Measurements from ENCODE around the gene FLOT1. TPM values are rescaled to one million over a fixed set of nuclear protein-coding genes. Genes with fewer than 3 reads are reported as not detected.

FLOT1 gene
- total and polyA plus RNA-seq, 2 of the 13 experiments (the other 11 are each of a cell fraction or from before 2014, with no cell fraction given): 82.3 to 130 TPM

- no peak for TF ChIP-seq ZBTB2 (CRISPR knock-in tag; IDR thresholded peaks at IDR 0.05; ENCODE audit: low read depth)
- no peak for TF ChIP-seq NFIB (CRISPR knock-in tag; IDR thresholded peaks at IDR 0.05; ENCODE audit: borderline replicate concordance)
- 0 out of 2 replicates have a peak, but pooled peaks have one; percentile 24 for TF ChIP-seq JUNB (CRISPR knock-in tag; IDR thresholded peaks at IDR 0.05; ENCODE audit: borderline replicate concordance)
- no peak for TF ChIP-seq MZF1 (CRISPR knock-in tag; IDR thresholded peaks at IDR 0.05; ENCODE audit: borderline replicate concordance)
- no peak for TF ChIP-seq KLF13 (CRISPR knock-in tag; IDR thresholded peaks at IDR 0.05)
- TF ChIP-seq DDIT3 (CRISPR knock-in tag; IDR thresholded peaks at IDR 0.05): no peak
- TF ChIP-seq ZNF20 (CRISPR knock-in tag; IDR thresholded peaks at IDR 0.05): no peak
- TF ChIP-seq ZNF3 (CRISPR knock-in tag; IDR thresholded peaks at IDR 0.05): no peak
- TF ChIP-seq HMGA1 (CRISPR knock-in tag; conservative IDR thresholded peaks at IDR 0.05): no peak
- TF ChIP-seq ZNF709 (CRISPR knock-in tag; IDR thresholded peaks at IDR 0.05): 0 out of 2 replicates have a peak, but pooled peaks have one; percentile 4
- no peak for TF ChIP-seq ZNF589 (CRISPR knock-in tag; conservative IDR thresholded peaks at IDR 0.05)
- no peak for TF ChIP-seq AHR (CRISPR knock-in tag; IDR thresholded peaks at IDR 0.05)
- TF ChIP-seq ZNF576 (CRISPR knock-in tag; IDR thresholded peaks at IDR 0.05): no peak
- no peak for TF ChIP-seq ZNF484 (CRISPR knock-in tag; IDR thresholded peaks at IDR 0.05; ENCODE audit: borderline replicate concordance, low read depth)
- no peak for TF ChIP-seq TP53 (CRISPR knock-in tag; conservative IDR thresholded peaks at IDR 0.05)
- TF ChIP-seq RXRB (CRISPR knock-in tag; IDR thresholded peaks at IDR 0.05; ENCODE audit: borderline replicate concordance): no peak; the same call in 1 of the 2 replicates
- TF ChIP-seq ZNF775 (CRISPR knock-in tag; IDR thresholded peaks at IDR 0.05; ENCODE audit: borderline replicate concordance): no peak
- no peak for TF ChIP-seq ISX (CRISPR knock-in tag; conservative IDR thresholded peaks at IDR 0.05)
- no peak for TF ChIP-seq E2F1 (CRISPR knock-in tag; IDR thresholded peaks at IDR 0.05)
- TF ChIP-seq ZNF280D (CRISPR knock-in tag; IDR thresholded peaks at IDR 0.05): no peak
- TF ChIP-seq FOXP1 (IDR thresholded peaks at IDR 0.05): 0 out of 2 replicates have a peak, but pooled peaks have one; percentile 46
- no peak; the same call in 1 of the 2 replicates for TF ChIP-seq FOXP1 (CRISPR knock-in tag; IDR thresholded peaks at IDR 0.05)
Measured at GRCh38 chr6:30782425-30783014, 40.0 kb upstream of the FLOT1 start (continued).
